HG03135 (cell line): Measurements from ENCODE around the gene HIRA.
"Not testable (repeated sequence)": the region's sequence is repeated elsewhere in the genome, so short reads cannot be mapped to it uniquely, and the experiment has no call there.

Experiments used
- ATAC-seq: cut with Tn5 transposase; IDR thresholded peaks from one replicate; pipeline ENCODE4 v1.9.1; 2021; ENCODE audit warnings: mild to moderate bottlenecking, moderate library complexity; ENCODE audit not compliant: unreplicated experiment

Gene HIRA

GRCh38 chr22:19387575-19387974 lies 44.0 kb downstream of the HIRA start:
- no peak for ATAC-seq

- ATAC-seq: no peak
Measured at GRCh38 chr22:19387038-19387437, 44.5 kb downstream of the HIRA start.

- no peak for ATAC-seq
Measured at GRCh38 chr22:19386248-19386647, 45.3 kb downstream of the HIRA start.

GRCh38 chr22:19385221-19385906 lies 46.2 kb downstream of the HIRA start:
- no peak for ATAC-seq

GRCh38 chr22:19383292-19383691 lies 48.2 kb downstream of the HIRA start:
- no peak for ATAC-seq

- no peak for ATAC-seq
Measured at GRCh38 chr22:19382240-19382639, 49.3 kb downstream of the HIRA start.

GRCh38 chr22:19378344-19378674 lies 53.2 kb downstream of the HIRA start:
- no peak for ATAC-seq

- ATAC-seq: no peak
Measured at GRCh38 chr22:19377565-19378343, 53.8 kb downstream of the HIRA start.

- no peak for ATAC-seq
Measured at GRCh38 chr22:19376971-19377370, 54.6 kb downstream of the HIRA start.

GRCh38 chr22:19376247-19376646 lies 55.3 kb downstream of the HIRA start:
- no peak for ATAC-seq

- ATAC-seq: no peak
Measured at GRCh38 chr22:19375435-19375834, 56.1 kb downstream of the HIRA start.

GRCh38 chr22:19374410-19374809 lies 57.1 kb downstream of the HIRA start:
- no peak for ATAC-seq

- no peak for ATAC-seq
Measured at GRCh38 chr22:19373450-19373849, 58.1 kb downstream of the HIRA start.

- ATAC-seq: no peak
Measured at GRCh38 chr22:19371893-19372292, 59.6 kb downstream of the HIRA start.

- no peak for ATAC-seq
Measured at GRCh38 chr22:19368876-19369275, 62.7 kb downstream of the HIRA start.

- ATAC-seq: no peak
Measured at GRCh38 chr22:19367763-19368367, 63.7 kb downstream of the HIRA start.

- ATAC-seq: not testable (repeated sequence)
Measured at GRCh38 chr22:19363541-19363940, 68.0 kb downstream of the HIRA start.

- peak; percentile 81 for ATAC-seq
Measured at GRCh38 chr22:19361501-19362103, 69.9 kb downstream of the HIRA start.

GRCh38 chr22:19360862-19361261 lies 70.7 kb downstream of the HIRA start:
- no peak for ATAC-seq

GRCh38 chr22:19360300-19360792 lies 71.2 kb downstream of the HIRA start:
- ATAC-seq: no peak

GRCh38 chr22:19359554-19360299 lies 71.8 kb downstream of the HIRA start:
- no peak for ATAC-seq
